Fibroblast of mammary gland (primary cell): ENCODE measurements around the gene KRT5.

Source experiments
- DNase-seq: peaks from one replicate; pipeline ENCODE4 v3.0.0-alpha.2; 2010; ENCODE audit warnings: low read depth
- H3K4me3 ChIP-seq: 2 replicates; pipeline ENCODE4 v1.5.1; 2011; ENCODE audit warnings: low read depth, mild to moderate bottlenecking, low read length, moderate library complexity; ENCODE audit not compliant: control insufficient read depth
- CTCF ChIP-seq: conservative IDR thresholded peaks from 2 replicates; pipeline ENCODE4 v1.5.1; 2011; ENCODE audit warnings: low read depth, low read length, inconsistent platforms; ENCODE audit not compliant: control insufficient read depth, insufficient read depth

KRT5 gene

DNA sequence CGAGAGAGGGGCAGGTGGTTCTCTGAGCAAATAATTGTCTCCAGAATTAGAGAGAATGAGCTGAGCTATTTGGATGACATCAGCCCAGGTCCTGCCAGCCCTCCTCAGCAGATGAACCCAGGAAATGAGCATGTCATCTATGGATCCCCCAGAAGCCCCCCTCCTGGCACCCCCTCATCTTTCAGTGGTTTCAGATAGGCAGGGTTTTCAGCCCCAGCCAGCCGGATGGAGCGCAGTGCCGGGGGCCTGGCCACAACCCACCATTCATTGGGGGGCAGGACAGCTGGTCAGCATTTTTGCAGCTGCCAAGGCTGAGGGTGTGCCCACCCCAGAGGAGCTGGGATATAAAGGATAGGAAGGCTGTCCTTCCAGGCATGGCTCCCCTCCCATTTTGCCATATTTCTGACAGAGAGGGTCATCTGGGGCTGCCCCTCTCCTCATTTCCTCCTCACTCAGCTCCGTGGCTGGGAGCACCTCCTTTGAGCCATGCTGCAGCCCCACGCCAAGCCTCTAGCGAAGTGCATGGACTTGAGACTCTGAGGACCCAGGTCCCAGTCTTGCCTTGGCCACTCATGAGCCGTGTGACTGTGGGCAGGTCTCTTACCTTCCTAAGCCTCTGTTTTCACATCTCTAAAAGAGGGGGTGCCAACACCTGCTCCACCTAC, 38.7 kb upstream of the KRT5 start:
- TF ChIP-seq CTCF, result no peak
- no peak overlapping the region for H3K4me3 ChIP-seq
- no peak for DNase-seq

DNA sequence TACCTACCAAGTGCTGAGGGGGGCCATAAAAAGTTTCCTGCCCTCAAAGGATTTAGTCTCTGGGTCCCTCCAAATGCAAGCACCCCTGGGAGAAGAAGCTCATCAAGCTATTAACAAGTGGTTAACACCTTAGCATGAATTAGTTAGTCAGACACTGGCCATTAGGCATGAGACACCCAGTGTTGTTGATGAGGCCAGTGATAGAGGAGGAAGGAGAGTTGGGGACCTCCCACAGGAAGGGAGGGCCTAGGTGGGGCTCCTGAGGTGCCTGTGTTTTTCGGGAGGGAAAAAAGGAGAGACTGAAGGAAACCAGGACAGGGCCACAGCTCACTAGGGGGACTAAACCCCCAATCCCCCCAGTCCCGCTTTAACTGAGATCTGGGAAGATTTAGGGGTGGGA, 37.3 kb upstream of the KRT5 start:
- DNase-seq, result no peak
- no peak overlapping the region for H3K4me3 ChIP-seq
- no peak for TF ChIP-seq CTCF

DNA sequence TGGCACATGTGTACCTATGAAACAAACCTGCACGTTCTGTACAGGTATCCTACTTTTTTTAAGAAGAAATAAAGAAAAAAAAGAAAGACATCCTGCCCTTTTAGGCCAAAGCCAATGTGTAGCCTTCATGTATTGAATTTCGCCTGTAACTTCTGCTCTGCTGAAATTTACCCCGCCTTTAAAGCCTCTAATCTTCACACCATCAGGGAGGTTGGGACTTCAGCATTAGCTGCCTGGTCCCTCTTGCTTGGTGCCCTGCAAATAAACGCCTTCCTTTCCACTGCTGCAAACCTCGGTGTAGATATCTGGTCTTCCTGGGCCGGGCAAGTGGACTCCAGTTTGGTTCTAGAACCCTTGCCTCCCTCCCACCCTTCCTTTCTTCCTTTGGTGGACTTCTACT, 35.4 kb upstream of the KRT5 start:
- H3K4me3 ChIP-seq, result no peak overlapping the region
- DNase-seq, result no peak
- TF ChIP-seq CTCF, result no peak

GRCh38 chr12:52552681-52553195, 32.5 kb upstream of the KRT5 start, which contains the start of gene KRT71:
Gene KRT71, minus strand, starts transcription at chr12:52553145. Its CDS starts 68 bp downstream, at chr12:52553077.
- no peak for TF ChIP-seq CTCF
- H3K4me3 ChIP-seq, result no peak within 1 kb of the TSS
- no peak for DNase-seq

DNA sequence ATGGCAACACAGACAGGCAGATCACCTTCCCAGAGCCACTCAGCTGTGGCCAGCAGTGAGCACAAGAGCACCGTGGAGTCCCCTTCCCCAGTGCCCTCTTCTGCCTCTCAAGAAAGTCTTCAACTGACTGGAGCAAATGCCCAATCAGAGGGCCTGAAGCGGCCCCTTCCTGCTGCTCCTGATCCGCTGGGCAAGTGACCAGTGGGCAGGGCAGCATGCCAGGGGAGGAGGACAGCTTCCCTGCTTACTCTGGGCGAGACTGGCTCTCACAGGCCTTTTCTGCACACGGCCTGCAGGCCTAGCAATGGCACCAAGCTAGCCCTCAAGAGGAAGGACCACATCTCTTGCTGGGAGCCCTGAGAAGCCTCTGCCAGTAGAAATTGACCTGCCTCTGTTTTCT, 31.9 kb upstream of the KRT5 start:
- H3K4me3 ChIP-seq, result no peak overlapping the region
- TF ChIP-seq CTCF, result no peak
- no peak for DNase-seq

GRCh38 chr12:52551216-52551865, 31.1 kb upstream of the KRT5 start:
- no peak overlapping the region for H3K4me3 ChIP-seq
- no peak for DNase-seq
- no peak for TF ChIP-seq CTCF
